HG02943 (cell line): ENCODE measurements around the gene KAT6B.

ENCODE experiments used
- ATAC-seq: cut with Tn5 transposase; IDR thresholded peaks from one replicate; pipeline ENCODE4 v1.9.1; 2021; ENCODE audit warnings: mild to moderate bottlenecking, low read depth, moderate library complexity; ENCODE audit not compliant: unreplicated experiment

KAT6B gene

DNA sequence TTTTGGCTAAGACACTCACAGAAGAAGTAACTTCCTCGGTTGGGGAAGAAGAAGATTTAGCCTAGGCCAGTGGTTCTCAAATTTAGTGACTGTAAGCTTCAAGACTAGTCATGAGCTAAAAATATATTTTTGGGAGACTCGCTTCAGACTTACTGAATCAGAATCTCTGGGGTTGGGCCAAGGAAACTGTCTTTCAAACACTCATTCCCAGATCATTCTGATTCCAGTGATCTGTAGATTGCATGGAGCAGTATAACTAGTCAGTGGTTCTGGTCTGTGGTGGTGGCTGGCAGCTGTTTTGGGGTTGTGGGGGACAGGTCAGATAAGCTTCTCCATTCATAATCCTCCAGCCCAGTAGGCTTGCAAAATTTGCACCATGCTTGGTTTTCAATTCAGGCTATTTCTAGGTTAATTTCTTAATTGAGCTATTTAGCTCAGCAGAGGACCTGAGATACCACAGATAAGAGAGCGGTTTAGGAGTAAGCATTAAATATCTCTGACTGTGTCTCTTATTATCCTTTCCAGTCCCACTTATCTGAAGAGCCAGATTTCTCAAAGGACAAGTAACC is 3.8 kb upstream of the KAT6B start:
- no peak for ATAC-seq

GRCh38 chr10:74823791-74824183 is 2.6 kb upstream of the KAT6B start:
- no peak for ATAC-seq

DNA sequence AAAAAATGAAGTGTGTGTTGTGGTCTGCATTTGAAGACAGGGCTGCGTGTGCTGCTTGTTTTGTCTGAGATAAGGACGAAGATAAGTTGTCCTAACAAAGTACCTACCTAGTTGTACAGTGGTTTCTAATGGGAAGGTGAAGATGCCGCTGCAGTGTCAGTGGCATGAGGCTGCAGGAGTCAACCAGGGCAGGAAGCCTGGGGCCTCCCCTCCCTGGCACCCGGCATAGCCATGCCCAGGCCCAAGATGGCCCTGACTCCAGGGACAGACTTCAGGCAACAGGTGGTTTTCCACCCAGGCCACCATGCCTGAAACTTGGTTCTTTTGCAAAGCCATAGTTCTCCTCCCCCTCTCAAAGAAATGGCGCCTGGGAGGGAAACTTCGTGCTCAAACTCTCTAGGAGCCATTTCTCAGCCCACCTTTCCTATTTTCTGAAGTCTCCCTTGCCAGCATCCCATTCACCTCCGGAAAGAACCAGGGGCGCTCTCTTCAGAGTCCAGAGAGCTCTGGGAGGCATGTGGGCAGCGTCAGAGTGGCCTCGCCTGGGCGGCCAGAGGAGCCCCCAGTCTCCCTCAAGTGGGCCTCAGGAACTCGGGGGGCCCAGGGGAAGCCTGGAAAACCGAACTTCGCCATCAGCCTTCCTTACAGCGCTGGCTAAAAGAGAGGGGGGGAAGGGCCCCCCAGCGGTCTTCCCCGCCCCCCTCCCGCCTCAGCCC is 2.1 kb upstream of the KAT6B start:
- no peak for ATAC-seq

GRCh38 chr10:74824900-74825370 is 1.5 kb upstream of the KAT6B start:
- no peak for ATAC-seq

GRCh38 chr10:74825371-74826141 is 844 bp upstream of the KAT6B start:
- peak; percentile 1 for ATAC-seq

- ATAC-seq: peak; percentile 0
Measured at GRCh38 chr10:74827045-74827441, 643 bp downstream of the KAT6B start.

DNA sequence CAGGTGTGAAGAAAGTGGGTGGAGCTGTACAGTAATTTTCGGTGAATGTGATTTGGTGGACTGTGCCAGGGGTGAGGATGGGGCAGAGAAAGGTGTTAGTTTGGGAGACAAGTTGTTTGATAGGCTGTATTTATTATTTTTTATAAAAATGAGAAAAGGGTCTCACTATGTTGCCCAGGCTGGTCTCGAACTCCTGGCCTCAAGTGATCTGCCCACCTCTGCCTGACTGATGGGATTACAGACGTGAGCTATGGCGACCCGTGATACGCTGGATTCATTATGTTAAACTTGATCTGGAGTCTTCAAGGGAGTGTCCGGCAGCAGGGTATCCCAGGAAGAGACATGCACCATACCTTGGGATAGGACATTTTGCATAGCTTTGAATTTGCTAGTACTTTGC is 1.3 kb downstream of the KAT6B start:
- ATAC-seq: no peak

DNA sequence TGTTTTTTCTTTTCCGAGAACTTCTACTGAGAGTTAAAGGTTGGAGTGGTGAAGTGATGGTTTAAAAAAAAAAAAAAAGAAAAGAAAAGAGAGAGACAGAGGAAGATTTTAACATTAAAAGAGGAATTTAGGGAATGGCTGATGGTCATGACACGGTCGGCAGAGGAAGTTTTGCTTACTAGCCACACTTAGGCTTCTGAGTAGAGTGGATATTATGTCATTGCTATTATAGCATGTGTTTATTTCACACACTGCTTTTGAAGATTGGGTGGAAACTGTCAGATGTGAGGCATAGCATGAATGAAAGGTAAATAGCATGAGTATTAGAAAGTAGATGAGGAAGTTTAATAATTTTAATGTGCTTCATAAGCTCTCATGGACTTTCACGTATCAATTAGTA is 2.5 kb downstream of the KAT6B start:
- ATAC-seq: no peak

DNA sequence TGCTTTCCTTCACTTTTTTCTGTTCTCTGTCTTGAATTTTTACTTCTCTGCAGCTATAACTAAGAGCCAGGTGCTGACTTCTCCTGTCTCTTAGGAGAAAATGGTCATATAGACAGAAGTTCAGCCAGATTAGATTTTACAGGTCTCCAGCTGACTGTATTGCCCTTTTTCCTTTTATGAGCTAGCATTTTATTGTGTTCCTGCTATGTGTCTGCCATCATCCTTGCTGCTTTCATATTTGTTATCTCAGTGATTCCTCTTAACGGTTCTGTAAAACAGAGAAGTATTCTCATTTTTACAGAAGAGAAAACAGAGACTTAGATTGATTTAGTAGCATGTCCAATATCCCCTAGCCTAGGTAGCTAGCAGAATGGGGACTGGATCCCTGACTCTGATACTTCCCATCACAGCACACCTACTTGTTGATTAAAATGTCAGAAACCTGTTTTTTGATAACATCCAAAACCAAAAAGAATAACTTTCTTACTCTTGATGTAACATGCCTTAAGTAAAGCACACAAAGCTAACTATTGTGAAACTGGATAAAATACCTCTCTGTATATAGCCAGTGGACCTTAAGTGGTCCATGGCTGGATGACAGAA is 5.2 kb downstream of the KAT6B start:
- ATAC-seq: no peak

- no peak for ATAC-seq
Measured at GRCh38 chr10:74835963-74836362, 9.6 kb downstream of the KAT6B start.

- ATAC-seq: no peak
Measured at GRCh38 chr10:74836877-74837276, 10.5 kb downstream of the KAT6B start.

GRCh38 chr10:74837743-74838142 is 11.3 kb downstream of the KAT6B start:
- ATAC-seq: no peak

- no peak for ATAC-seq
Measured at GRCh38 chr10:74839708-74840107, 13.3 kb downstream of the KAT6B start.

DNA sequence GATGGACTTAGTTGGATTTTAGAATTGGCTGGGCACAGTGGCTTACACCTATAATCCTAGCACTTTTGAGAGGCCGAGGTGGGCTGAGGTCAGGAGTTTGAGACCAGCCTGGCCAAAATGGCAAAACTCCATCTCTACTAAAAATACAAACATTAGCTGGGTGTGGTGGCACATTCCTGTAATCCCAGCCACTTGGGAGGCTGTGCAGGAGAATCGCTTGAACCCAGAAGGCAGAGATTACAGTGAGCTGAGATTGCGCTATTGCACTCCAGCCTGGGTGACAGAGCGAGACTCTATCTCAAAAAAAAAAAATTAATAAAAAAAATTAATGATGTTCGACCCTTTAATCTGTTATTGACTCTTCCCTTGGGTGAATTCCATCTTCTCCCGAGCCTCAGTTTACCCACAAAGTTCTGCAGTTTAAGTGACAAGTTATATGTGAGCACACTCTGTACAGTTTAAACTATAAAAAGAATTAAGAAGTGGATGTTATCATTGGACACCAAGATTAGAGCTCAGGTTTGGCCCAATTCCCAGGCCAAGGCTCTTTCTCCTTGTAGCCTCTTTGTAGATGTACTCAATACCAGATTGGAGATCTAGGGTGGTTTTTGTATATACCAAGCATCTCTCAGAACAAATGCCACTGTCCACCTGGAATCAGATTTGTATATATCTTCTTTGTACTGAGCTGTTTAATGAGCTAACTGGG is 15.0 kb downstream of the KAT6B start:
- ATAC-seq: no peak

GRCh38 chr10:74842301-74842954 is 16.0 kb downstream of the KAT6B start:
- no peak for ATAC-seq

DNA sequence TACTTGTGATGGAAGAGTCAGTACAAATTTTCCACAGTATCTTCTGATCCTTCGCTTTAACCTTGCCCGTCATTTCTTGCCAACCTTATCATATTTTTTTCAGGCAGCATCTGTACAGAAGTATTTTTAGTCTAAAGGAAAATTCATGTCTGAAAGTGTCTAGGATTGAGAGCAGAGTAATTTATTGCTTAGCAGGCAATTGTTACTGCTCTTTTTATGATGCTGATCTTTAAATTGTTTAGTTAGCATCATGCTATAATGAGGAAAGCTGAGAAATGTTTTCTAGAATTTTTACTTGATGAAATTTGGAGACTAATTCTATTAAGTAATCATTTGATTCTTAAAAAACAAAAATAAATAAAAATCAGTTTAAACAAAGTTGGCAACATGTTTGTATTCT is 20.6 kb downstream of the KAT6B start:
- no peak for ATAC-seq

- no peak for ATAC-seq
Measured at GRCh38 chr10:74851831-74852230, 25.4 kb downstream of the KAT6B start.

GRCh38 chr10:74852381-74852780 is 26.0 kb downstream of the KAT6B start:
- ATAC-seq: no peak

GRCh38 chr10:74854610-74855009 is 28.2 kb downstream of the KAT6B start:
- ATAC-seq: no peak

GRCh38 chr10:74855027-74855426 is 28.6 kb downstream of the KAT6B start:
- no peak for ATAC-seq
